Loucy (cell line): ENCODE measurements around the gene SOX30.

Experiments used
- EZH2phosphoT487 ChIP-seq: fragments of 200-600 bp; IDR thresholded peaks from 2 replicates; pipeline ENCODE4 v1.6.1; 2018; ENCODE audit warnings: antibody characterized with exemption, mild to moderate bottlenecking, moderate library complexity, borderline replicate concordance
- TF ChIP-seq, protein P1 (sequence below): fragments of 200-600 bp; sonication (generic); conservative IDR thresholded peaks from 2 replicates; pipeline ENCODE4 v1.5.1; 2014; ENCODE audit warnings: mild to moderate bottlenecking, antibody characterized with exemption, low read length

DNA sequence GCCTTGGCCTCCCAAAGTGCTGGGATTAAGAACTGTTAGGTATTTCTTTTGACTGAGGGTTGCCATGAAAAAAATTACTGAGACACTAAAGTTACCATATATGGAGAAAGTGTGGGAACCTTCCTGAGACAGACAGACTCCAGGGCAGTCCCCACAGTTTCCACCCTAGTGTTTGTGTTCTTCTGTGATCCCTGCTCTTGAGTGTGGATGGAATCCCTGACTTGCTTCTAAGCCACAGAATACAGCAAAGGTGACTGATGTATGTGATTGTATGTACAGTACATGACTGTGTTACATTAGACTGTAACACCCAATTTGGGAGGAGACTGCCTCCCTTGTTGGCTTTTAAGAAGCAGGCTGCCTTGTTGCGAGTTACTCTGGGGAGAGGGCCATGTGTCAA lies 52.0 kb downstream of the SOX30 start:
- TF ChIP-seq, protein P1, sequence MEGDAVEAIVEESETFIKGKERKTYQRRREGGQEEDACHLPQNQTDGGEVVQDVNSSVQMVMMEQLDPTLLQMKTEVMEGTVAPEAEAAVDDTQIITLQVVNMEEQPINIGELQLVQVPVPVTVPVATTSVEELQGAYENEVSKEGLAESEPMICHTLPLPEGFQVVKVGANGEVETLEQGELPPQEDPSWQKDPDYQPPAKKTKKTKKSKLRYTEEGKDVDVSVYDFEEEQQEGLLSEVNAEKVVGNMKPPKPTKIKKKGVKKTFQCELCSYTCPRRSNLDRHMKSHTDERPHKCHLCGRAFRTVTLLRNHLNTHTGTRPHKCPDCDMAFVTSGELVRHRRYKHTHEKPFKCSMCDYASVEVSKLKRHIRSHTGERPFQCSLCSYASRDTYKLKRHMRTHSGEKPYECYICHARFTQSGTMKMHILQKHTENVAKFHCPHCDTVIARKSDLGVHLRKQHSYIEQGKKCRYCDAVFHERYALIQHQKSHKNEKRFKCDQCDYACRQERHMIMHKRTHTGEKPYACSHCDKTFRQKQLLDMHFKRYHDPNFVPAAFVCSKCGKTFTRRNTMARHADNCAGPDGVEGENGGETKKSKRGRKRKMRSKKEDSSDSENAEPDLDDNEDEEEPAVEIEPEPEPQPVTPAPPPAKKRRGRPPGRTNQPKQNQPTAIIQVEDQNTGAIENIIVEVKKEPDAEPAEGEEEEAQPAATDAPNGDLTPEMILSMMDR, result no peak
- TF ChIP-seq EZH2phosphoT487, result no peak
